Panc1 (cell line): ENCODE results near the gene SLC6A7. TPM values are rescaled to one million over a fixed set of nuclear protein-coding genes. Genes with fewer than 3 reads are reported as not detected.

Experiments
- ATAC-seq: fragments of 200-7000 bp; cut with Tn5 transposase; 2 replicates; pipeline ENCODE4 v1.9.1; 2020; ENCODE audit warnings: mild to moderate bottlenecking, moderate library complexity
- BruUV-seq: library from RNA; stranded (reverse); fragments of 400-500 nt; replicated peaks from 2 replicates; lab custom pipeline; 2021; lab: Mats Ljungman, UMichigan
- CTCF ChIA-PET: fragments of 300-600 bp; sonication (Branson Sonifier 250); formaldehyde crosslinking; loops from one replicate; lab custom pipeline; 2022; ENCODE audit warnings: antibody characterized with exemption; lab: Charles Lee
- POLR2A ChIA-PET: fragments of 300-600 bp; sonication (Branson Sonifier 250); formaldehyde crosslinking; loops from one replicate; lab custom pipeline; 2022; ENCODE audit warnings: antibody characterized with exemption; lab: Charles Lee
- DNase-seq: peaks from one replicate; pipeline ENCODE4 v3.0.0-alpha.2; 2010; ENCODE audit warnings: low read depth, low spot score
- H3K27ac ChIP-seq: 2 replicates; pipeline ENCODE4 v1.5.1; 2011; ENCODE audit warnings: mild to moderate bottlenecking, low read length, inconsistent platforms
- H3K27me3 ChIP-seq: fragments of 200-500 bp; sonication (Bioruptor generic); 2 replicates; pipeline ENCODE4 v1.6.0; 2014; ENCODE audit warnings: low read length, inconsistent platforms; ENCODE audit not compliant: control insufficient read depth, insufficient read depth
- H3K36me3 ChIP-seq: fragments of 200-500 bp; sonication (Bioruptor generic); 2 replicates; pipeline ENCODE4 v1.5.1; 2014; ENCODE audit warnings: inconsistent platforms, mild to moderate bottlenecking, low read length, moderate library complexity; ENCODE audit not compliant: control insufficient read depth, insufficient read depth
- H3K4me1 ChIP-seq: 2 replicates; pipeline ENCODE4 v1.5.1; 2011; ENCODE audit warnings: inconsistent platforms, mild to moderate bottlenecking, low read length, moderate library complexity; ENCODE audit not compliant: control insufficient read depth, insufficient read depth
- H3K4me3 ChIP-seq, 2 experiments: 2 replicates each; pipeline ENCODE4 v1.5.1; 2011 to 2012; ENCODE audit warnings: low read depth in 2 of 2, low read length in 2 of 2, mild to moderate bottlenecking in 2 of 2, inconsistent platforms in 1 of 2, moderate library complexity in 1 of 2
- H3K9me3 ChIP-seq: fragments of 200-500 bp; sonication (Bioruptor generic); 2 replicates; pipeline ENCODE4 v1.5.1; 2014; ENCODE audit warnings: low read depth, mild to moderate bottlenecking, inconsistent platforms, low read length, moderate library complexity; ENCODE audit not compliant: control insufficient read depth, insufficient read depth
- CTCF ChIP-seq: fragments of 450-650 bp; IDR thresholded peaks from 2 replicates; pipeline ENCODE4 v1.5.1; 2017; ENCODE audit warnings: mild to moderate bottlenecking
- POLR2AphosphoS5 ChIP-seq: IDR thresholded peaks from 2 replicates; pipeline ENCODE4 v1.6.1; 2012; ENCODE audit warnings: mild to moderate bottlenecking, low read depth, low read length, moderate library complexity
- REST ChIP-seq, 2 experiments: IDR thresholded peaks; 2 replicates each; pipeline ENCODE4 v1.6.1; 2011 to 2012; ENCODE audit warnings: low read depth in 2 of 2, control low read depth in 1 of 2, low read length in 1 of 2, mild to moderate bottlenecking in 1 of 2, moderate library complexity in 1 of 2; ENCODE audit not compliant: insufficient read depth in 1 of 2
- SIN3A ChIP-seq: IDR thresholded peaks from 2 replicates; pipeline ENCODE4 v1.6.1; 2012; ENCODE audit warnings: low read depth, mild to moderate bottlenecking, low read length, moderate library complexity, borderline replicate concordance; ENCODE audit not compliant: insufficient read depth
- TCF7L2 ChIP-seq: IDR thresholded peaks from 2 replicates; pipeline ENCODE4 v1.6.1; 2011; ENCODE audit warnings: mild to moderate bottlenecking, low read depth, low read length, inconsistent platforms
- in situ Hi-C: cut with HindIII; loops from 2 replicates; pipeline ENCODE4 v1.10.0; 2016; ENCODE audit warnings: low sequenced_read_pairs, low pct_unique_long_range_greater_than_20kb
- intact Hi-C: fragments of 100-400 bp; cut with micrococcal nuclease; formaldehyde crosslinking; loops from one replicate; pipeline ENCODE4 v1.10.0; 2022; ENCODE audit not compliant: unreplicated experiment
- total RNA-seq: library from RNA; stranded (reverse); gene quantifications from one replicate; pipeline ENCODE4 v1.2.1, GENCODE V29; 2021; ENCODE audit not compliant: unreplicated experiment

SLC6A7 gene
- total RNA-seq, 1 experiment from 2014 or later, result not detected

DNA sequence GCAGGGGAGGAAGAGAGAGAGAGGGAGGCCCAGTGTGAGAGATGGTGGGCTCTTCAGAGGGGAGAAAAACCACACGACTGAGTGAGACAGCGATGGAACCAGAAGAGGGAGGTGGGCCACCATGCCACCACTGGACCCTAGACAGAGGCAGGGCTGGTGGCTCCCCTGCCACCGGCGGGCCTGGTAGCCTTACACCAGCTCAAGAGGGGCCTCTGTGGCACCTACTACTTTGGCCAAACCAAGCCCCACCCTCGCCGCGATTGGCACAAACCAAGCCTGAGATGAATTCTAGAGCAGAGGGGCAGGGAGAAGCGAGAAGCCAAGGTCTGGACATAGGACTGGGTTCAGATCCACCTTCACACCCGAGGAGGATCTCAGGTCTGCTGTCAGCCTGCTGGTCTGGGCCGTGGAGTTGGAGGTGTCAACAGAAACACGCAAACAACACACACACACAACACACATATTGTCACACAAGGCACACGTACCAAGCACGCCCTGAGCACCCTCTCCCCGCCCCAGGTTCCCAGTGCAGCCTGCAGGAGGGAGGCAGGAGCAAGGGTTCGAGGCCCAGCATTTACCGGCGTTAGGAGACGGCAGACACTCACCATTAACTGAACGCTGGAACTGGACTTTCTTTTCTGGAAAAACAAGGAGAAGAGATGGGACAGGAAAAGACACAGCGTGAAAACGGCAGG, 49.4 kb downstream of the SLC6A7 start:
- intact Hi-C loops (no loop called here), in situ Hi-C loops (no loop called here)
- Histone ChIP-seq H3K36me3 (no peaks in the 10 kb centered on the region), H3K27ac (no peak overlapping the region), H3K4me3 (no peak overlapping the region), H3K27me3 (no peaks in the 10 kb centered on the region), H3K9me3 (no peaks in the 10 kb centered on the region), H3K4me1 (no peaks in the 10 kb centered on the region)
- DNase-seq, result no peak
- POLR2A ChIA-PET, result no interaction called here
- CTCF ChIA-PET, result no interaction called here
- TF ChIP-seq CTCF (no peak), SIN3A (no peak), REST (IDR thresholded peaks at IDR 0.05; ENCODE audit: insufficient read depth in 1 of 2, low read depth in 2 of 2, low read length in 1 of 2) (no peak), POLR2AphosphoS5 (no peak), TCF7L2 (no peak)
- BruUV-seq, result no TSS peak
- no peak for ATAC-seq

- no peaks in the 10 kb centered on the region for H3K27me3 ChIP-seq
- TF ChIP-seq TCF7L2, result no peak
- no peak for TF ChIP-seq CTCF
- no peak for TF ChIP-seq POLR2AphosphoS5
- TF ChIP-seq REST (IDR thresholded peaks at IDR 0.05; ENCODE audit: insufficient read depth in 1 of 2, low read depth in 2 of 2, low read length in 1 of 2), result no peak
- TF ChIP-seq SIN3A, result no peak
- H3K27ac ChIP-seq, result no peak overlapping the region
- ATAC-seq (no peak; the same call in 1 of the 2 replicates), DNase-seq (no peak)
- CTCF ChIA-PET, result no interaction called here
- POLR2A ChIA-PET, result no interaction called here
- no peaks in the 10 kb centered on the region for H3K4me1 ChIP-seq
- no peak overlapping the region for H3K4me3 ChIP-seq
- intact Hi-C loops, result no loop called here
- in situ Hi-C loops, result no loop called here
- no TSS peak for BruUV-seq
- no peaks in the 10 kb centered on the region for H3K36me3 ChIP-seq
- H3K9me3 ChIP-seq, result no peaks in the 10 kb centered on the region
Observed at GRCh38 chr5:150239794-150240122, 49.9 kb downstream of the SLC6A7 start.
